GM12864 (cell line): ENCODE data around the gene CDCA7L.

Source experiments
- DNase-seq: peaks from one replicate; pipeline ENCODE4 v3.0.0-alpha.2; 2011; ENCODE audit warnings: low read depth
- H3K4me3 ChIP-seq: 2 replicates; pipeline ENCODE4 v1.5.1; 2011; ENCODE audit warnings: mild to moderate bottlenecking, low read depth, low read length, control low read depth
- TF ChIP-seq, protein P1 (sequence below): IDR thresholded peaks from 2 replicates; pipeline ENCODE4 v1.5.1; 2011; ENCODE audit warnings: low read depth, mild to moderate bottlenecking, moderate library complexity, low read length, control low read depth, inconsistent platforms; ENCODE audit errors: missing control alignments

CDCA7L gene

DNA sequence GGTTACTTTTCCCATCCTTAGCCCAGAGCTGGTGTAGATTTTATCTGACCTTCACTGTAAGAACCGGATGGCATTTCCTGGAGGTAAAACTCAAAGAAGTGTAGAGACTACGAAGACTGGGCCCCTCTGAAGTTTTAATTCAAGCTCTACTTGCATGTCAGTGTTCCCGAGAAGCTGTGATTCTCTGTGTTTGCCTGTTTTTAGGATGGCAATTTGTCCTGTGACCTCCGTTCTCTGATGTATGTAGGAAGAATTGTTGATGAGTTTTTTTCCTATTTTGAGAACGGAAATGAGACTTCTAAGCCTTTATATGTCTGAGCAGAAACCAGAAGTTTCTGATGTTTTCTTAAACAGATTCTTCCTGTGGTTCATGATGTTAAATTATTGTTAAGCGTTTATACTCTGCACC lies 94.1 kb downstream of the CDCA7L start:
- no peak for DNase-seq
- TF ChIP-seq, protein P1, sequence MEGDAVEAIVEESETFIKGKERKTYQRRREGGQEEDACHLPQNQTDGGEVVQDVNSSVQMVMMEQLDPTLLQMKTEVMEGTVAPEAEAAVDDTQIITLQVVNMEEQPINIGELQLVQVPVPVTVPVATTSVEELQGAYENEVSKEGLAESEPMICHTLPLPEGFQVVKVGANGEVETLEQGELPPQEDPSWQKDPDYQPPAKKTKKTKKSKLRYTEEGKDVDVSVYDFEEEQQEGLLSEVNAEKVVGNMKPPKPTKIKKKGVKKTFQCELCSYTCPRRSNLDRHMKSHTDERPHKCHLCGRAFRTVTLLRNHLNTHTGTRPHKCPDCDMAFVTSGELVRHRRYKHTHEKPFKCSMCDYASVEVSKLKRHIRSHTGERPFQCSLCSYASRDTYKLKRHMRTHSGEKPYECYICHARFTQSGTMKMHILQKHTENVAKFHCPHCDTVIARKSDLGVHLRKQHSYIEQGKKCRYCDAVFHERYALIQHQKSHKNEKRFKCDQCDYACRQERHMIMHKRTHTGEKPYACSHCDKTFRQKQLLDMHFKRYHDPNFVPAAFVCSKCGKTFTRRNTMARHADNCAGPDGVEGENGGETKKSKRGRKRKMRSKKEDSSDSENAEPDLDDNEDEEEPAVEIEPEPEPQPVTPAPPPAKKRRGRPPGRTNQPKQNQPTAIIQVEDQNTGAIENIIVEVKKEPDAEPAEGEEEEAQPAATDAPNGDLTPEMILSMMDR = no peak
- H3K4me3 ChIP-seq = no peak overlapping the region
